Right ventricle myocardium inferior (tissue), 1 donor: Measurements from ENCODE around the gene RNASE9. TPM values are rescaled to one million over a fixed set of nuclear protein-coding genes. Genes with fewer than 3 reads are reported as not detected.
"Not testable (repeated sequence)": the region's sequence is repeated elsewhere in the genome, so short reads cannot be mapped to it uniquely, and the experiment has no call there.

Experiments
- ATAC-seq: fragments of 200-7000 bp; cut with Tn5 transposase; one replicate; pipeline ENCODE4 v1.9.1; 2020; ENCODE audit warnings: mild to moderate bottlenecking, moderate library complexity
- DNase-seq: peaks from one replicate; pipeline ENCODE4 v3.0.0; 2021; ENCODE audit errors: missing footprints
- intact Hi-C: fragments of 100-400 bp; cut with DNase I; formaldehyde crosslinking; loops from one replicate; pipeline ENCODE4 v1.11.0; 2022
- total RNA-seq: library from RNA; stranded (reverse); fragmentation: NEBNext Ultra II Directional; extraction: Animal tissue kit (Norgen Biotek cat#: 25700); gene quantifications from one replicate; pipeline ENCODE4 v1.2.1, GENCODE V29; 2021
- donor health status: DM: no; HTN: yes; CAD: no; lungs with severe emphysema.

RNASE9 gene
- total RNA-seq, 1 donor from 2014 or later, result not detected

- intact Hi-C loops, result no loop called here
- DNase-seq (no peak), ATAC-seq (no peak)
These were observed 19.4 kb upstream of the RNASE9 start for GRCh38 chr14:20580242-20580641.

- intact Hi-C loops, result no loop called here
- ATAC-seq (peak; percentile 26), DNase-seq (no peak)
These were observed 18.1 kb upstream of the RNASE9 start for GRCh38 chr14:20578784-20579502.

DNA sequence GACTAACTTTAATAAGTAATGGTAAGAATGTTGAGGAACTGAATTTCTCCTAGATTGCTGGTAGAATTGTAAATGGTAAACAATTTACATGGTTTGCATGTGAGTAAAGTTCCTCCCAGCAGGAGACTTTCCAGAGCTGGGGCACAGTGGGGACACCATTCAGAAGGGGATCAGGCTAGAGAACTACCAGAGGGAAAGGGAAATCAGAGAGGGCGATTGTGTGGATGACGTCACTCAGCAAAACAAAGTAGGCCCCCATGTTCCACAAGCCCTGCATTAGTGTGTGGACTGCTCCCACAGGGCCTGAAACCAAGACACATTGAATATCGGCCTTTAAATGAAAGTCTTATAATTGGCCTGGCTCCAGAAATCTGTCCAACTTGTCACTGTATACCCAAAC, 17.5 kb upstream of the RNASE9 start:
- no peak for ATAC-seq
- DNase-seq, result no peak
- intact Hi-C loops, result no loop called here

DNA sequence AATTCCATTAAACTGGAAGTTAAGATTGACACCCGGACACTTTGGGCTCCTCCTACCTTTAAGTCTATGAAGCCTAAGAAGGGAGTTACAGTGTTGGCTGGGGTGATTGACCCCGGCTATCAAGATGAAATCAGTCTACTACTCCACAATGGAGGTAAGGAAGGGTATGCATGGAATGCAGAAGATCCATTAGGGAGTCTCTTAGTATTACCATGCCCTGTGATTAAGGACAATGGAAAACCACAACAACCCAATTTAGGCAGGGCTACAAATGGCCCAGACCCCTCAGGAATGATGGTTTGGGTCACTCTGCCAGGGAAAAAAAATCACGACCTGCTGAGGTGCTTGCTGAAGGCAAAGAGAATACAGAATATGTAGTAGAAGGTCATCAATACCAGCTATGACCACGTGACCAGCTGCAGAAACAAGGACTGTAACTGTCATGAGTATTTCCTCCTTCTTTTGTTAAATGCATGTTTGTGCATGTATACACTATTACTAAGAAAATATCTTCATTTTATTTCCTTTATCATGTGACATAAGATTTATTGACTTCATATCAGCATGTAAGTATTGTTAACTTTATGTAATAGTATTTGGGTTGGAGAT, 11.6 kb upstream of the RNASE9 start:
- DNase-seq, ATAC-seq, intact Hi-C loops: not testable (repeated sequence)

DNA sequence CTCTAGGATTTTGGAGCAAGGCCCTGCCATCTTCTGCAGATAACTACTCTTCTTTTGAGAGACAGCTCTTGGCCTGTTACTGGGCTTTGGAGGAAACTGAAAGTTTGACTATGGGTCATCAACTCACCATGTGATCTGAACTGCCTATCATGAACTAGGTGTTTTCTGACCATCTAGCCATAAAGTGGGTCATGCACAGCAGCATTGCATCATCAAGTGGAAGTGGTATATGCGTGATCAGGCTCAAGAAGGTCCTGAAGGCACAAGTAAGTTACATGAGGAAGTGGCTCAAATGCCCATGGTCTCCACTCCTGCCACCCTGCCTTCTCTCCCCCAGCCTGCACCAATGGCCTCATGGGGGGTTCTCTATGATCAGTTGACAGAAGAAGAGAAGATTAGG, 9.9 kb upstream of the RNASE9 start:
- DNase-seq, result not testable (repeated sequence)

GRCh38 chr14:20569865-20570264, 9.0 kb upstream of the RNASE9 start:
- ATAC-seq, intact Hi-C loops, DNase-seq: not testable (repeated sequence)

More for the DNA sequence above, 9.9 kb upstream of the RNASE9 start:
- ATAC-seq, intact Hi-C loops: not testable (repeated sequence)

DNA sequence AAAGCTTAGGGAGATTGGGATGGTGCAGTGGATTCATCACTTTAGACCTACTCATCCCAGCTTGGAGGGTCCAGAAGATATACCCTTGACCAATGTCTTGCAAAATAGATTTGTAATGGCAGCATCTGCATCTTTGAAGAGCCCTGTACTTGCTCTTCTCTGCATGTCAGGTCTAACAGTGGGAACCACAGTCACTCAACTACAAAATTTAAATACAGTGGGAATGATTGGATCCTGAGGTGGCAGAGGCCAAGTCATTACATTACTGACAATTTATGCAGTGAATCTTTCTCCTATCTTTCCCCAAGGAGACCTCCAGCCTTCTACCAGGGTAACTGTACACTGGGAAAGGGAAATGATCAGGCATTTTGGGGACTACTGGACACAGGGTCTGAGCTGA, 8.2 kb upstream of the RNASE9 start:
- intact Hi-C loops, result no loop called here
- DNase-seq (no peak), ATAC-seq (no peak)

DNA sequence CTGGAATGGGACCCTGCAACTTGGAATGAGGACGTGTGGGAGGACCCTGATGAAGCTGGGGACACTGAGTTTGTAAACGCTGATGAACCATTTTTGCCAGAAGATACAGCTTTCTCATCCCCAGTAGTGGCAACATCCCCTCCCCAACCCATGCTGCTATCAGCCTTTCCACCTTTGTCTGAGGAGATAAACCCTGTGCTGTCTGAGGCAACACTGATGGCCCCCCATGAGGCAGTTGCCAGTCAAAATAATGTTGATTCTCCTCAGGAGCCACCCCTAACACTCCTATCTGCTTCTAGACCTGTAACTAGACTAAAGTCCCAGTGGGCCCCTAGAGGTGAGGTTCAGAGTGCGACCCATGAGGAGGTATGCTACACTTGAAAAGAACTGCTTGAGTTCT, 7.5 kb upstream of the RNASE9 start:
- no peak for ATAC-seq
- intact Hi-C loops, result no loop called here
- no peak for DNase-seq

DNA sequence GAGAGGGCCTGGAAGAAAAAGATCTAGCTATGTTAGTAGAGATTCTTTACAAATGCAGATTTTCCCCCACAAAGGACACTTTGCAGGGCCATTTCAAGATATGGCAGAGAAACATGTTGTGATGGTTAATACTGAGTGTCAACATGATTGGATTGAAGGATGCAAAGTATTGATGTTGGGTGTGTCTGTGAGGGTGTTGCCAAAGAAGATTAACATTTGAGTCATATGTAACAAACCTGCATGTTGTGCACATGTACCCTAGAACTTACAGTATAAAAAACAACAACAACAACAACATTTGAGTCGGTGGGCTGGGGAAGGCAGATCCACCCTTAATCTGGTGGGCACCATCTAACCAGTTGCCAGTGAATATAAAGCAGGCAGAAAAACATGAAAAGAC, 6.4 kb upstream of the RNASE9 start:
- intact Hi-C loops, DNase-seq, ATAC-seq: not testable (repeated sequence)

- ATAC-seq (no peak), DNase-seq (no peak)
- intact Hi-C loops, result no loop called here
These were observed 3.7 kb upstream of the RNASE9 start for GRCh38 chr14:20564501-20564997.

- intact Hi-C loops, result no loop called here
- no peak for DNase-seq
- no peak for ATAC-seq
These were observed 3.1 kb upstream of the RNASE9 start for GRCh38 chr14:20563971-20564370.

GRCh38 chr14:20559461-20559904, 1.4 kb downstream of the RNASE9 start:
- intact Hi-C loops, result no loop called here
- DNase-seq (no peak), ATAC-seq (no peak)

DNA sequence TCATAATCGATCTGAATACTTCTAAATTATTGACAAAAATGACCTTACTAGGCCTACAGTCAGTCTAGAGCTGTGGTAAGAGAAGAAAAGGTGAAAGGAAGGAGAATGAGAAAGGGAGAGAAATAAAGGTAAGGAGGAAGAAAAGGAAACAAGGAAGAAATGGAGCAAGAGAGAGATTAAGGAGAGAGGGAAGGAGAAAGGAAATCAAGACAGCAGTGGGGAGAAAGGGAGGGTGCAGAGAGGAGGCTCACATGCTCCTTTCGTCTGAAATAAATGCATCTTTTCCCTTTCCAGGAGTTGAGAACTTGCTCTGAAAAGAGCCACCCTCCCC, 3.7 kb downstream of the RNASE9 start:
- no peak for DNase-seq
- intact Hi-C loops, result no loop called here
- ATAC-seq, result no peak

DNA sequence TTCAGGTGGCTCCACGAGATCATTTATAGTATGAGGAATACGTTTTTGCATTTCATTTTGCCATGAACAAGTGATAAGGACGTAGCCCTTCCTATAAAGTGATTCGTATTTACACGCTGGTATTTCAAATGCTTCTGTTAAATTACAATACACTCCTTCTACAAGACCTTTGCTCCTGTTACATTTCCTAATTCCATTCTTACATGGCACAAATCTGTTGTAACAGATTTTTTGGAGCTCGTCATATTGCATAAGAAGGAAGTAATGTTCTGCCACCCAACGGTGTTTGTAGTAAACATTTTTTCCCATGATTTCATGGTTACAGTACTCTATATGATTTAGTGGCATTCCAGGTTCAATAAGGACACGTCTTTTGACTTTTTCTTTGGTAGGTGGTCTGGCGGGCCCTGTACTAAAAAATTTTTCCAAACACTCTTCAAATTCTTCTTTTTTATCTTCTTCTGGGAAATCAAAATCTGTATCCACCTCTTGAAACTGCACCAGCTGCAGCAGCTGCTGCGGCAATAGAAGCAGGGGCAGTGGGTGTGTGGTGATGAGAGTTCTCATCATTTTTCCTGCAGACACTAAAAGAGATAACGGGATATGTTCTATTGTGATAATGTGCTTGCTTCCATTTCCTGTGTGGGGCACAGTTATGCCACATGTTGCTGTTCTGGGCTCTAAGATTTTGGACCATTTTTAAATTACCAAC, 4.2 kb downstream of the RNASE9 start:
- intact Hi-C loops, result no loop called here
- no peak for DNase-seq
- no peak for ATAC-seq

- ATAC-seq (no peak), DNase-seq (no peak)
- intact Hi-C loops, result no loop called here
These were observed 5.0 kb downstream of the RNASE9 start for GRCh38 chr14:20555845-20556244.

GRCh38 chr14:20553024-20553423, 7.8 kb downstream of the RNASE9 start:
- intact Hi-C loops, result no loop called here
- ATAC-seq (no peak), DNase-seq (no peak)

DNA sequence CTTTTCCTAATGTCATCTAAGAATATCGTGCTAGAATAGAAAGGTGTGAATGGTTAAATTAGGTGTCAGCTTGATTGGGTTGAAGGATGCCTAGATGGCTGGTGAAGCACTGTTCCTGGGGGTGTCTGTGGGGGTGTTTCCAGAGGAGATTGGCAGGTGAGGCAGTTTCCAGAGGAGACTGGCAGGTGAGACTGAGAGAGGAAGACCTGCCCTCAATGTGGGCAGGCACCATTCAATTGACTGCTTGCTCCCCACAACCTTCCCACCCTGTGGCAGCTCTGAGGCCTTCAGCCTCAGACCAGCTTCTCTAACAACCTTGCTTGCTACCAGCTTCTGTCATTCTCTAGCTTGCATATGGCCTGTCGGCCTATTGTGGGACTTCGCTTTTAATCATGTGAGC, 9.2 kb downstream of the RNASE9 start:
- intact Hi-C loops, result no loop called here
- ATAC-seq (no peak), DNase-seq (no peak)

GRCh38 chr14:20550926-20551325, 9.9 kb downstream of the RNASE9 start:
- DNase-seq (no peak), ATAC-seq (no peak)
- intact Hi-C loops, result no loop called here

GRCh38 chr14:20548414-20549158, 12.3 kb downstream of the RNASE9 start:
- no peak for DNase-seq
- no peak for ATAC-seq
- intact Hi-C loops, result no loop called here
